PC-9 (cell line): ENCODE data around the gene SORCS2. TPM values are rescaled to one million over a fixed set of nuclear protein-coding genes. Genes with fewer than 3 reads are reported as not detected.

ENCODE experiments used
- BruUV-seq: library from RNA; stranded (reverse); fragments of 400-500 nt; replicated peaks from 2 replicates; lab custom pipeline; 2021; lab: Mats Ljungman, UMichigan
- CTCF ChIA-PET: fragments of 300-600 bp; sonication (Branson Sonifier 250); formaldehyde crosslinking; loops from one replicate; lab custom pipeline; 2022; ENCODE audit warnings: antibody characterized with exemption; lab: Charles Lee
- POLR2A ChIA-PET: fragments of 300-600 bp; sonication (Branson Sonifier 250); formaldehyde crosslinking; loops from one replicate; lab custom pipeline; 2022; ENCODE audit warnings: antibody characterized with exemption; ENCODE audit not compliant: unreplicated experiment; lab: Charles Lee
- DNase-seq, 2 experiments: peaks; one replicate each; pipeline versions ENCODE4 v3.0.0 to v3.0.0-alpha.2; 2015 to 2022; ENCODE audit warnings: mixed read lengths in 1 of 2
- H2AFZ ChIP-seq: fragments of 200-600 bp; sonication (generic); 2 replicates; pipeline ENCODE4 v1.8.1; 2017; ENCODE audit warnings: antibody characterized with exemption
- H3F3A ChIP-seq: fragments of 200-600 bp; sonication (generic); 2 replicates; pipeline ENCODE4 v1.8.1; 2017; ENCODE audit warnings: antibody characterized with exemption, mild to moderate bottlenecking, low read depth; ENCODE audit not compliant: insufficient read depth
- H3K27ac ChIP-seq: fragments of 200-600 bp; sonication (generic); 2 replicates; pipeline ENCODE4 v1.6.1; 2016; ENCODE audit warnings: mixed run types
- H3K27me3 ChIP-seq: fragments of 200-600 bp; sonication (generic); 2 replicates; pipeline ENCODE4 v1.6.1; 2016; ENCODE audit warnings: low read depth, mixed run types; ENCODE audit not compliant: insufficient read depth
- H3K36me3 ChIP-seq: fragments of 200-600 bp; sonication (generic); 2 replicates; pipeline ENCODE4 v1.6.1; 2016; ENCODE audit warnings: low read depth, mixed run types
- H3K4me1 ChIP-seq: fragments of 200-600 bp; sonication (generic); replicated peaks from 2 replicates; pipeline ENCODE4 v1.6.1; 2016; ENCODE audit warnings: mixed run types; ENCODE audit not compliant: insufficient read depth
- H3K4me2 ChIP-seq: fragments of 200-600 bp; sonication (generic); 2 replicates; pipeline ENCODE4 v1.6.1; 2017; ENCODE audit warnings: mixed run types
- H3K4me3 ChIP-seq: fragments of 200-600 bp; sonication (generic); 2 replicates; pipeline ENCODE4 v1.6.1; 2016; ENCODE audit warnings: mixed run types
- H3K79me2 ChIP-seq: fragments of 200-600 bp; sonication (generic); 2 replicates; pipeline ENCODE4 v1.6.1; 2017; ENCODE audit warnings: low read depth, mixed run types
- H3K9me2 ChIP-seq: fragments of 200-600 bp; sonication (generic); 2 replicates; pipeline ENCODE4 v1.8.1; 2017; ENCODE audit warnings: mild to moderate bottlenecking; ENCODE audit not compliant: insufficient read depth
- H3K9me3 ChIP-seq: fragments of 200-600 bp; sonication (generic); 2 replicates; pipeline ENCODE4 v1.8.1; 2016; ENCODE audit warnings: low read depth; ENCODE audit not compliant: insufficient read depth
- H4K20me1 ChIP-seq: fragments of 200-600 bp; sonication (generic); 2 replicates; pipeline ENCODE4 v1.8.1; 2017; ENCODE audit not compliant: insufficient read depth
- CTCF ChIP-seq: fragments of 200-600 bp; sonication (generic); conservative IDR thresholded peaks from 2 replicates; pipeline ENCODE4 v1.6.1; 2017; ENCODE audit warnings: mixed run types, antibody characterized with exemption, mild to moderate bottlenecking, moderate library complexity
- EZH2 ChIP-seq: fragments of 200-600 bp; sonication (generic); IDR thresholded peaks from 2 replicates; pipeline ENCODE4 v1.8.0; 2017; ENCODE audit warnings: antibody characterized with exemption, low read depth
- intact Hi-C: fragments of 100-400 bp; cut with micrococcal nuclease; formaldehyde crosslinking; loops from one replicate; pipeline ENCODE4 v1.10.0; 2022; ENCODE audit not compliant: unreplicated experiment
- total RNA-seq: library from RNA; stranded (reverse); gene quantifications from 2 replicates; pipeline ENCODE4 v1.2.3, GENCODE V29; 2021

Gene SORCS2
- total RNA-seq, 1 experiment from 2014 or later: 25.8 TPM

GRCh38 chr4:7642741-7643458, 450.6 kb downstream of the SORCS2 start:
- H3K36me3 ChIP-seq: no peaks in the 10 kb centered on the region
- no TSS peak for BruUV-seq
- no peak overlapping the region for H3K4me3 ChIP-seq
- no peaks in the 10 kb centered on the region for H3K9me2 ChIP-seq
- H3K4me1 ChIP-seq: peaks cover 3% of the 10 kb centered on the region; the same call in 1 of the 2 replicates
- DNase-seq: no peak
- no peaks in the 10 kb centered on the region for H4K20me1 ChIP-seq
- no peaks in the 10 kb centered on the region for H3K79me2 ChIP-seq
- no peak overlapping the region for H3K4me2 ChIP-seq
- TF ChIP-seq EZH2: no peak
- no peak for TF ChIP-seq CTCF
- CTCF ChIA-PET: no interaction called here
- H3K27ac ChIP-seq: no peak overlapping the region
- H3F3A ChIP-seq: no peaks in the 10 kb centered on the region
- no peaks in the 10 kb centered on the region for H3K27me3 ChIP-seq
- intact Hi-C loops: no loop called here
- H2AFZ ChIP-seq: no peak overlapping the region
- H3K9me3 ChIP-seq: no peaks in the 10 kb centered on the region
- POLR2A ChIA-PET: no interaction called here

- H3K4me2 ChIP-seq: no peak overlapping the region
- no peaks in the 10 kb centered on the region for H3K79me2 ChIP-seq
- intact Hi-C loops: no loop called here
- no peak overlapping the region for H3K4me3 ChIP-seq
- ChIA-PET POLR2A (no interaction called here), CTCF (no interaction called here)
- no peaks in the 10 kb centered on the region for H3K9me3 ChIP-seq
- H3K9me2 ChIP-seq: no peaks in the 10 kb centered on the region
- TF ChIP-seq CTCF: no peak
- TF ChIP-seq EZH2: no peak
- H3K27ac ChIP-seq: no peak overlapping the region
- no peaks in the 10 kb centered on the region for H3K36me3 ChIP-seq
- H3F3A ChIP-seq: no peaks in the 10 kb centered on the region; the same call in 1 of the 2 replicates
- BruUV-seq: no TSS peak
- H3K27me3 ChIP-seq: no peaks in the 10 kb centered on the region
- no peak for DNase-seq
- H4K20me1 ChIP-seq: no peaks in the 10 kb centered on the region
- no peak overlapping the region for H2AFZ ChIP-seq
- peaks cover 13% of the 10 kb centered on the region; the same call in 1 of the 2 replicates for H3K4me1 ChIP-seq
These were observed 452.8 kb downstream of the SORCS2 start for GRCh38 chr4:7645158-7645557.

GRCh38 chr4:7645956-7646355, 453.6 kb downstream of the SORCS2 start:
- Histone ChIP-seq H3F3A (no peaks in the 10 kb centered on the region; the same call in 1 of the 2 replicates), H2AFZ (no peak overlapping the region), H3K27me3 (no peaks in the 10 kb centered on the region), H3K4me3 (no peak overlapping the region), H3K79me2 (no peaks in the 10 kb centered on the region), H3K4me2 (no peak overlapping the region), H3K9me3 (no peaks in the 10 kb centered on the region), H3K4me1 (peaks cover 13% of the 10 kb centered on the region; the same call in 1 of the 2 replicates), H4K20me1 (no peaks in the 10 kb centered on the region), H3K27ac (no peak overlapping the region), H3K9me2 (no peaks in the 10 kb centered on the region), H3K36me3 (no peaks in the 10 kb centered on the region)
- TF ChIP-seq CTCF: no peak
- no peak for TF ChIP-seq EZH2
- ChIA-PET POLR2A (no interaction called here), CTCF (no interaction called here)
- intact Hi-C loops: no loop called here
- no TSS peak for BruUV-seq
- DNase-seq: no peak
